SK-N-SH (cell line): ENCODE measurements around the gene FDXACB1. TPM values are rescaled to one million over a fixed set of nuclear protein-coding genes. Genes with fewer than 3 reads are reported as not detected.

Experiments used
- CTCF ChIA-PET: fragments of 300-600, 350-600 bp; formaldehyde crosslinking; extraction: SDS; loops from one replicate; lab custom pipeline; 2021; lab: Yijun Ruan, JAX
- POLR2A ChIA-PET: fragments of 350-600 bp; sonication (Branson Sonifier 250); formaldehyde crosslinking; extraction: SDS; loops from one replicate; lab custom pipeline; 2020; ENCODE audit warnings: antibody characterized with exemption, inconsistent platforms; lab: Yijun Ruan, JAX
- DNase-seq: peaks from one replicate; pipeline ENCODE4 v3.0.0; 2012
- H2AFZ ChIP-seq: fragments of 200-600 bp; sonication (generic); 2 replicates; pipeline ENCODE4 v1.8.1; 2016; ENCODE audit warnings: antibody characterized with exemption, mild to moderate bottlenecking, low read depth
- H3F3A ChIP-seq: fragments of 200-600 bp; sonication (generic); replicated peaks from 2 replicates; pipeline ENCODE3; 2016; ENCODE audit warnings: antibody characterized with exemption, mild to moderate bottlenecking; ENCODE audit not compliant: insufficient read depth
- H3K27ac ChIP-seq, 2 experiments: fragments of 200-500 bp in 1 of 2; fragments of 200-600 bp in 1 of 2; sonication (Bioruptor generic) in 1 of 2; sonication (generic), shearing (Covaris generic) in 1 of 2; 2 replicates each; pipeline versions ENCODE4 v1.5.1 to v1.6.1; 2014 to 2016; ENCODE audit warnings: low read depth in 2 of 2, inconsistent platforms in 1 of 2, low read length in 1 of 2, mild to moderate bottlenecking in 1 of 2, mixed read lengths in 1 of 2
- H3K27me3 ChIP-seq: fragments of 200-600 bp; sonication (generic), shearing (Covaris generic); 2 replicates; pipeline ENCODE4 v1.6.1; 2016; ENCODE audit warnings: mixed run types; ENCODE audit not compliant: insufficient read depth
- H3K36me3 ChIP-seq, 2 experiments: fragments of 200-500 bp in 1 of 2; fragments of 200-600 bp in 1 of 2; sonication (Bioruptor generic) in 1 of 2; sonication (generic) in 1 of 2; replicated peaks in 1 of 2; 2 replicates each; pipeline versions ENCODE3 to v1.5.1; 2014 to 2016; ENCODE audit warnings: low read length in 1 of 2, mild to moderate bottlenecking in 1 of 2; ENCODE audit not compliant: insufficient read depth in 2 of 2, control insufficient read depth in 1 of 2
- H3K4me1 ChIP-seq, 2 experiments: fragments of 200-500 bp in 1 of 2; fragments of 200-600 bp in 1 of 2; sonication (Bioruptor generic) in 1 of 2; sonication (generic), shearing (Covaris generic) in 1 of 2; 2 replicates each; pipeline versions ENCODE4 v1.5.1 to v1.6.1; 2014 to 2016; ENCODE audit warnings: low read depth in 1 of 2, low read length in 1 of 2, mixed run types in 1 of 2; ENCODE audit not compliant: insufficient read depth in 2 of 2, control insufficient read depth in 1 of 2
- H3K4me2 ChIP-seq: fragments of 200-600 bp; sonication (generic), shearing (Covaris generic); 2 replicates; pipeline ENCODE4 v1.6.1; 2017; ENCODE audit warnings: mixed run types
- H3K4me3 ChIP-seq, 2 experiments: fragments of 200-500 bp in 1 of 2; fragments of 200-600 bp in 1 of 2; sonication (Bioruptor generic) in 1 of 2; sonication (generic), shearing (Covaris generic) in 1 of 2; 2 replicates each; pipeline versions ENCODE4 v1.5.1 to v1.8.1; 2014 to 2016; ENCODE audit warnings: low read depth in 2 of 2, inconsistent platforms in 1 of 2, low read length in 1 of 2, mild to moderate bottlenecking in 1 of 2, mixed read lengths in 1 of 2, moderate library complexity in 1 of 2
- H3K79me2 ChIP-seq: fragments of 200-600 bp; sonication (generic); 2 replicates; pipeline ENCODE4 v1.8.1; 2017; ENCODE audit warnings: mild to moderate bottlenecking; ENCODE audit not compliant: insufficient read depth
- H3K9ac ChIP-seq: fragments of 200-600 bp; sonication (generic); 2 replicates; pipeline ENCODE4 v1.6.1; 2017; ENCODE audit warnings: mixed run types
- H3K9me2 ChIP-seq: fragments of 200-600 bp; sonication (generic); 2 replicates; pipeline ENCODE4 v1.6.1; 2017; ENCODE audit warnings: mixed run types
- H3K9me3 ChIP-seq: fragments of 200-600 bp; sonication (generic); 2 replicates; pipeline ENCODE4 v1.6.1; 2017; ENCODE audit warnings: mixed run types, mild to moderate bottlenecking, moderate library complexity
- H4K20me1 ChIP-seq: fragments of 200-600 bp; sonication (generic); 2 replicates; pipeline ENCODE4 v1.6.1; 2017; ENCODE audit warnings: mild to moderate bottlenecking, mixed run types; ENCODE audit not compliant: insufficient read depth
- CHD2 ChIP-seq: fragments of 150-350 bp; IDR thresholded peaks from 2 replicates; pipeline ENCODE4 v1.6.1; 2018; ENCODE audit warnings: low read length; ENCODE audit not compliant: partially characterized antibody
- ELF1 ChIP-seq: IDR thresholded peaks from 2 replicates; pipeline ENCODE4 v1.4.0; 2012
- FOSL2 ChIP-seq: IDR thresholded peaks from 2 replicates; pipeline ENCODE4 v1.4.0; 2012; ENCODE audit warnings: low read depth, mild to moderate bottlenecking, moderate library complexity, borderline replicate concordance
- GATA2 ChIP-seq: sonication (generic); formaldehyde crosslinking; IDR thresholded peaks from 2 replicates; pipeline ENCODE4 v1.5.0; 2020; ENCODE audit warnings: mild to moderate bottlenecking, missing genetic modification reagents
- JUND ChIP-seq: IDR thresholded peaks from 2 replicates; pipeline ENCODE4 v1.4.0; 2012
- MEF2A ChIP-seq: IDR thresholded peaks from 2 replicates; pipeline ENCODE4 v1.4.0; 2012; ENCODE audit warnings: low read depth, borderline replicate concordance
- NFIC ChIP-seq: IDR thresholded peaks from 2 replicates; pipeline ENCODE4 v1.4.0; 2012; ENCODE audit warnings: borderline replicate concordance
- NRF1 ChIP-seq: IDR thresholded peaks from 2 replicates; pipeline ENCODE4 v1.6.1; 2012; ENCODE audit warnings: low read depth, mild to moderate bottlenecking, low read length
- POLR2AphosphoS5 ChIP-seq: IDR thresholded peaks from 2 replicates; pipeline ENCODE4 v1.6.1; 2012; ENCODE audit warnings: low read depth, low read length
- RAD21 ChIP-seq: IDR thresholded peaks from 2 replicates; pipeline ENCODE4 v1.6.1; 2012; ENCODE audit warnings: mild to moderate bottlenecking, low read length
- RXRA ChIP-seq: IDR thresholded peaks from 2 replicates; pipeline ENCODE4 v1.4.0; 2012; ENCODE audit warnings: low read depth, mild to moderate bottlenecking, borderline replicate concordance
- SIN3A ChIP-seq: IDR thresholded peaks from 2 replicates; pipeline ENCODE4 v1.6.1; 2012; ENCODE audit warnings: low read depth, mild to moderate bottlenecking, low read length, moderate library complexity, borderline replicate concordance
- TAF1 ChIP-seq: IDR thresholded peaks from 2 replicates; pipeline ENCODE4 v1.6.1; 2012; ENCODE audit warnings: low read depth, mild to moderate bottlenecking, low read length, moderate library complexity, borderline replicate concordance
- WGBS: methylation state at CpG from one replicate; pipeline ENCODE4 v1.1.6; 2017; ENCODE audit warnings: low lambda C conversion rate; 5-methylcytosine and 5-hydroxymethylcytosine counted together
- polyA plus RNA-seq, 3 experiments: library from polyadenylated mRNA; depleted of rRNA; stranded (reverse); fragments of >200 nt; gene quantifications; 2 replicates each; pipeline ENCODE4 v1.2.3, GENCODE V29; 2012
- TF ChIP-seq, protein P1 (sequence below): IDR thresholded peaks from 2 replicates; pipeline ENCODE4 v1.4.0; 2012; ENCODE audit warnings: low read depth
- TF ChIP-seq, protein P2 (sequence below): IDR thresholded peaks from 2 replicates; pipeline ENCODE4 v1.6.1; 2012; ENCODE audit warnings: mild to moderate bottlenecking, low read depth, low read length, moderate library complexity
- TF ChIP-seq, protein P3 (sequence below): IDR thresholded peaks from 2 replicates; pipeline ENCODE4 v1.4.0; 2012; ENCODE audit warnings: low read depth, borderline replicate concordance
- TF ChIP-seq, protein P4 (sequence below): IDR thresholded peaks from 2 replicates; pipeline ENCODE4 v1.4.0; 2012; ENCODE audit warnings: low read depth, borderline replicate concordance
- TF ChIP-seq, protein P5 (sequence below): fragments of 200-600 bp; sonication (generic); IDR thresholded peaks from 2 replicates; pipeline ENCODE4 v1.6.1; 2017; ENCODE audit warnings: antibody characterized with exemption, mild to moderate bottlenecking, moderate library complexity

The FDXACB1 gene
- polyA plus RNA-seq, 1 of the 3 experiments (the other 2 are of a cell fraction), result 2.8 TPM

DNA sequence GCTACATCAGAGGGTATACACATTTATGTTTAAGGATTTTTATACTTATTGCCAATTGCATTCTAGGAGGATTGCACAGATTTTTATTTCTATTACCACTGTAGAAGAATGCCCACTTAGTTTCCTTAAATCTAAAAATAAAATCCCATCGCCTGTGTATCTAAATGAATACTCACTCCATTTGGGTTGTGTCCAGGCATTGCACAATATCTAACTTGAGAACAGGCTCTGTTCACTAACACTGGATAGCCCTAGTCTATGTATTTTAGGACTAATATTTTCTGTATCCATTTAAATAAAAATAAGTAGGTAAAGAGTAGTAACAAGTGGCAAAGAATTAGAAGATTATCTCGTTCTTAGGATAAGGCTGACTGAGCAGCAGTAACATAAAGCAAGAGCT, 43.8 kb upstream of the FDXACB1 start:
- Histone ChIP-seq H3K27me3 (no peaks in the 10 kb centered on the region), H3F3A (peaks cover 20% of the 10 kb centered on the region)
- WGBS, result 15% methylated on average over 2 of the region's 2 CpGs
- TF ChIP-seq ELF1 (no peak), FOSL2 (no peak), POLR2AphosphoS5 (no peak), NFIC (0 out of 2 replicates have a peak, but pooled peaks have one; percentile 5)
- TF ChIP-seq, all 33 proteins: peak for 1
- ChIA-PET POLR2A (no interaction called here), CTCF (interaction anchor here (1.3 kb wide), 1 partner anchor 253 kb away, joined by 3 read pairs; the partner anchor contains the start of gene BCO2)
- no peaks in the 10 kb centered on the region for H3K79me2 ChIP-seq
- peaks cover 7 to 31% of the 10 kb centered on the region in 2 experiments for H3K4me1 ChIP-seq
- no peak for DNase-seq
- H3K9me2 ChIP-seq, result no peaks in the 10 kb centered on the region
- no peaks in the 10 kb centered on the region for H4K20me1 ChIP-seq
- H3K27ac ChIP-seq, result peak overlapping the region in 1 of 2 experiments; percentile 66; a peak in 2 of 4 replicates
- no peaks in the 10 kb centered on the region for H3K9me3 ChIP-seq
- no peaks in the 10 kb centered on the region for H3K36me3 ChIP-seq
- peak overlapping the region; percentile 63 for H3K4me2 ChIP-seq
- H3K9ac ChIP-seq, result peak overlapping the region; percentile 30; the same call in 1 of the 2 replicates
- peak overlapping the region; percentile 68; the same call in 1 of the 2 replicates for H2AFZ ChIP-seq
- no peak overlapping the region for H3K4me3 ChIP-seq

DNA sequence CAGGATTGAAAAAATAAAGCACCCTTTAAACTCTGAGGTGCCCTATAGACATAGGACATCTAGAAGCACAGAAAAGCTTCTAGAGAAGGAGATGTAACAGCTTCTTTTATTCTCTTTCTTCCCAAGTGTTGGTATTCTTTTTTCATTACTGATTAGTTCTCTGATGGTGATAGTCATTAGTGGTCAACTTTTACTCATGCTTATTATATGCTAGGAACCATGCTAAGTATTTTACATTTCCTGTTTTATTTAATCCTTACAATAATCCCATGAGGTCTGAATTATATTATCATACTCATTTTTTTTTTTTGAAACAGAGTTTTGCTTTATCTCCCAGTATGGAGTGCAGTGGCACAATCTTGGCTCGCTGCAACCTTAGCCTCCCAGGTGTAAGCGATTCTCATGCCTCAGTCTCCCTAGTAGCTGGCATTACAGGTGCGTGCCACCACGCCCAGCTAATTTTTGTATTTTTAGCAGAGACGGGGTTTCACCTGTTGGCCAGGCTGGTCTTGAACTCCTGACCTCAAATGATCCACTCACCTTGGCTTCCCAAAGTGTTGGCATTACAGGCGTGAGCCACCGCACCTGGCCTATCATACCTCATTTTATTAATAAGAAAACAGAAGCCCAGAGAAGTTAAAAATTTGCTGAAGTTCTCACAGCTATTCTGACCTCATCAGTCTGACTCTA, 42.7 kb upstream of the FDXACB1 start:
- no peaks in the 10 kb centered on the region for H3K9me2 ChIP-seq
- 93% methylated on average over 7 of the region's 7 CpGs for WGBS
- H3K4me1 ChIP-seq, result peaks cover 7 to 31% of the 10 kb centered on the region in 2 experiments
- ChIA-PET POLR2A (no interaction called here), CTCF (no interaction called here)
- no peak overlapping the region for H3K27ac ChIP-seq
- no peaks in the 10 kb centered on the region for H3K36me3 ChIP-seq
- no peak for DNase-seq
- H3K27me3 ChIP-seq, result no peaks in the 10 kb centered on the region
- H3K9me3 ChIP-seq, result no peaks in the 10 kb centered on the region
- H2AFZ ChIP-seq, result no peak overlapping the region
- H3F3A ChIP-seq, result peaks cover 16% of the 10 kb centered on the region
- H3K9ac ChIP-seq, result no peak overlapping the region
- H3K79me2 ChIP-seq, result no peaks in the 10 kb centered on the region
- H3K4me3 ChIP-seq, result no peak overlapping the region
- no peak overlapping the region for H3K4me2 ChIP-seq
- H4K20me1 ChIP-seq, result no peaks in the 10 kb centered on the region
- TF ChIP-seq, protein P1, sequence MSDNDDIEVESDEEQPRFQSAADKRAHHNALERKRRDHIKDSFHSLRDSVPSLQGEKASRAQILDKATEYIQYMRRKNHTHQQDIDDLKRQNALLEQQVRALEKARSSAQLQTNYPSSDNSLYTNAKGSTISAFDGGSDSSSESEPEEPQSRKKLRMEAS, result no peak
- no peak for TF ChIP-seq CHD2
- no peak for TF ChIP-seq FOSL2
- no peak for TF ChIP-seq RAD21
- no peak for TF ChIP-seq NRF1
- TF ChIP-seq, protein P2, sequence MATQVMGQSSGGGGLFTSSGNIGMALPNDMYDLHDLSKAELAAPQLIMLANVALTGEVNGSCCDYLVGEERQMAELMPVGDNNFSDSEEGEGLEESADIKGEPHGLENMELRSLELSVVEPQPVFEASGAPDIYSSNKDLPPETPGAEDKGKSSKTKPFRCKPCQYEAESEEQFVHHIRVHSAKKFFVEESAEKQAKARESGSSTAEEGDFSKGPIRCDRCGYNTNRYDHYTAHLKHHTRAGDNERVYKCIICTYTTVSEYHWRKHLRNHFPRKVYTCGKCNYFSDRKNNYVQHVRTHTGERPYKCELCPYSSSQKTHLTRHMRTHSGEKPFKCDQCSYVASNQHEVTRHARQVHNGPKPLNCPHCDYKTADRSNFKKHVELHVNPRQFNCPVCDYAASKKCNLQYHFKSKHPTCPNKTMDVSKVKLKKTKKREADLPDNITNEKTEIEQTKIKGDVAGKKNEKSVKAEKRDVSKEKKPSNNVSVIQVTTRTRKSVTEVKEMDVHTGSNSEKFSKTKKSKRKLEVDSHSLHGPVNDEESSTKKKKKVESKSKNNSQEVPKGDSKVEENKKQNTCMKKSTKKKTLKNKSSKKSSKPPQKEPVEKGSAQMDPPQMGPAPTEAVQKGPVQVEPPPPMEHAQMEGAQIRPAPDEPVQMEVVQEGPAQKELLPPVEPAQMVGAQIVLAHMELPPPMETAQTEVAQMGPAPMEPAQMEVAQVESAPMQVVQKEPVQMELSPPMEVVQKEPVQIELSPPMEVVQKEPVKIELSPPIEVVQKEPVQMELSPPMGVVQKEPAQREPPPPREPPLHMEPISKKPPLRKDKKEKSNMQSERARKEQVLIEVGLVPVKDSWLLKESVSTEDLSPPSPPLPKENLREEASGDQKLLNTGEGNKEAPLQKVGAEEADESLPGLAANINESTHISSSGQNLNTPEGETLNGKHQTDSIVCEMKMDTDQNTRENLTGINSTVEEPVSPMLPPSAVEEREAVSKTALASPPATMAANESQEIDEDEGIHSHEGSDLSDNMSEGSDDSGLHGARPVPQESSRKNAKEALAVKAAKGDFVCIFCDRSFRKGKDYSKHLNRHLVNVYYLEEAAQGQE, result no peak
- TF ChIP-seq TAF1, result no peak
- no peak for TF ChIP-seq JUND
- TF ChIP-seq, protein P3, sequence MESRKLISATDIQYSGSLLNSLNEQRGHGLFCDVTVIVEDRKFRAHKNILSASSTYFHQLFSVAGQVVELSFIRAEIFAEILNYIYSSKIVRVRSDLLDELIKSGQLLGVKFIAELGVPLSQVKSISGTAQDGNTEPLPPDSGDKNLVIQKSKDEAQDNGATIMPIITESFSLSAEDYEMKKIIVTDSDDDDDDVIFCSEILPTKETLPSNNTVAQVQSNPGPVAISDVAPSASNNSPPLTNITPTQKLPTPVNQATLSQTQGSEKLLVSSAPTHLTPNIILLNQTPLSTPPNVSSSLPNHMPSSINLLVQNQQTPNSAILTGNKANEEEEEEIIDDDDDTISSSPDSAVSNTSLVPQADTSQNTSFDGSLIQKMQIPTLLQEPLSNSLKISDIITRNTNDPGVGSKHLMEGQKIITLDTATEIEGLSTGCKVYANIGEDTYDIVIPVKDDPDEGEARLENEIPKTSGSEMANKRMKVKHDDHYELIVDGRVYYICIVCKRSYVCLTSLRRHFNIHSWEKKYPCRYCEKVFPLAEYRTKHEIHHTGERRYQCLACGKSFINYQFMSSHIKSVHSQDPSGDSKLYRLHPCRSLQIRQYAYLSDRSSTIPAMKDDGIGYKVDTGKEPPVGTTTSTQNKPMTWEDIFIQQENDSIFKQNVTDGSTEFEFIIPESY, result no peak
- TF ChIP-seq, protein P4, sequence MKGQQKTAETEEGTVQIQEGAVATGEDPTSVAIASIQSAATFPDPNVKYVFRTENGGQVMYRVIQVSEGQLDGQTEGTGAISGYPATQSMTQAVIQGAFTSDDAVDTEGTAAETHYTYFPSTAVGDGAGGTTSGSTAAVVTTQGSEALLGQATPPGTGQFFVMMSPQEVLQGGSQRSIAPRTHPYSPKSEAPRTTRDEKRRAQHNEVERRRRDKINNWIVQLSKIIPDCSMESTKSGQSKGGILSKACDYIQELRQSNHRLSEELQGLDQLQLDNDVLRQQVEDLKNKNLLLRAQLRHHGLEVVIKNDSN, result no peak
- no peak for TF ChIP-seq POLR2AphosphoS5
- no peak for TF ChIP-seq MEF2A
- no peak for TF ChIP-seq GATA2 (CRISPR knock-in tag)
- no peak for TF ChIP-seq SIN3A
- TF ChIP-seq, protein P5, sequence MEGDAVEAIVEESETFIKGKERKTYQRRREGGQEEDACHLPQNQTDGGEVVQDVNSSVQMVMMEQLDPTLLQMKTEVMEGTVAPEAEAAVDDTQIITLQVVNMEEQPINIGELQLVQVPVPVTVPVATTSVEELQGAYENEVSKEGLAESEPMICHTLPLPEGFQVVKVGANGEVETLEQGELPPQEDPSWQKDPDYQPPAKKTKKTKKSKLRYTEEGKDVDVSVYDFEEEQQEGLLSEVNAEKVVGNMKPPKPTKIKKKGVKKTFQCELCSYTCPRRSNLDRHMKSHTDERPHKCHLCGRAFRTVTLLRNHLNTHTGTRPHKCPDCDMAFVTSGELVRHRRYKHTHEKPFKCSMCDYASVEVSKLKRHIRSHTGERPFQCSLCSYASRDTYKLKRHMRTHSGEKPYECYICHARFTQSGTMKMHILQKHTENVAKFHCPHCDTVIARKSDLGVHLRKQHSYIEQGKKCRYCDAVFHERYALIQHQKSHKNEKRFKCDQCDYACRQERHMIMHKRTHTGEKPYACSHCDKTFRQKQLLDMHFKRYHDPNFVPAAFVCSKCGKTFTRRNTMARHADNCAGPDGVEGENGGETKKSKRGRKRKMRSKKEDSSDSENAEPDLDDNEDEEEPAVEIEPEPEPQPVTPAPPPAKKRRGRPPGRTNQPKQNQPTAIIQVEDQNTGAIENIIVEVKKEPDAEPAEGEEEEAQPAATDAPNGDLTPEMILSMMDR, result no peak
- no peak for TF ChIP-seq RXRA
